ENCODE measurements around the gene DGKI. TPM values are rescaled to one million over a fixed set of nuclear protein-coding genes. Genes with fewer than 3 reads are reported as not detected.

Gene DGKI
- polyA plus RNA-seq, 4 donors = 0.35 to 0.54 TPM; not detected in 2

GRCh38 chr7:137439829-137440825, 406.6 kb downstream of the DGKI start:
- 71 to 74% (median 73%) methylated on average over 6 of the region's 6 CpGs for WGBS, 3 donors
- Histone ChIP-seq H3K4me1 (ENCODE audit: control insufficient read depth in 3 of 3, insufficient read depth in 2 of 3, low read depth in 1 of 3, low read length in 2 of 3) (no peaks in the 10 kb centered on the region), H3K4me3 (ENCODE audit: low read depth in 1 of 3, low read length in 3 of 3) (no peak overlapping the region), H3K27me3 (ENCODE audit: control insufficient read depth in 3 of 3, insufficient read depth in 3 of 3, low read length in 3 of 3) (no peaks in the 10 kb centered on the region), H3K36me3 (ENCODE audit: control insufficient read depth in 3 of 3, insufficient read depth in 2 of 3, low read depth in 1 of 3, low read length in 3 of 3) (no peaks in the 10 kb centered on the region), H3K27ac (ENCODE audit: low read depth in 1 of 3, low read length in 2 of 3) (no peak overlapping the region), H3K9me3 (ENCODE audit: control insufficient read depth in 2 of 2, insufficient read depth in 1 of 2, low read depth in 1 of 2, low read length in 1 of 2) (no peaks in the 10 kb centered on the region)
- FAIRE-seq (no peak), DNase-seq (no peak)

- FAIRE-seq (no peak), DNase-seq (no peak)
- H3K27ac ChIP-seq (ENCODE audit: low read depth in 1 of 3, low read length in 2 of 3) = no peak overlapping the region
- no peaks in the 10 kb centered on the region for H3K4me1 ChIP-seq (ENCODE audit: control insufficient read depth in 3 of 3, insufficient read depth in 2 of 3, low read depth in 1 of 3, low read length in 2 of 3)
- no peak overlapping the region for H3K4me3 ChIP-seq (ENCODE audit: low read depth in 1 of 3, low read length in 3 of 3)
- H3K36me3 ChIP-seq (ENCODE audit: control insufficient read depth in 3 of 3, insufficient read depth in 2 of 3, low read depth in 1 of 3, low read length in 3 of 3) = no peaks in the 10 kb centered on the region
- H3K27me3 ChIP-seq (ENCODE audit: control insufficient read depth in 3 of 3, insufficient read depth in 3 of 3, low read length in 3 of 3) = no peaks in the 10 kb centered on the region
- no peaks in the 10 kb centered on the region for H3K9me3 ChIP-seq (ENCODE audit: control insufficient read depth in 2 of 2, insufficient read depth in 1 of 2, low read depth in 1 of 2, low read length in 1 of 2)
Measured at GRCh38 chr7:137434946-137435345, 411.8 kb downstream of the DGKI start.

- H3K27ac ChIP-seq (ENCODE audit: low read depth in 1 of 3, low read length in 2 of 3) = no peak overlapping the region
- H3K36me3 ChIP-seq (ENCODE audit: control insufficient read depth in 3 of 3, insufficient read depth in 2 of 3, low read depth in 1 of 3, low read length in 3 of 3) = no peaks in the 10 kb centered on the region
- no peaks in the 10 kb centered on the region for H3K27me3 ChIP-seq (ENCODE audit: control insufficient read depth in 3 of 3, insufficient read depth in 3 of 3, low read length in 3 of 3)
- H3K9me3 ChIP-seq (ENCODE audit: control insufficient read depth in 2 of 2, insufficient read depth in 1 of 2, low read depth in 1 of 2, low read length in 1 of 2) = no peaks in the 10 kb centered on the region
- FAIRE-seq (no peak), DNase-seq (no peak)
- no peaks in the 10 kb centered on the region for H3K4me1 ChIP-seq (ENCODE audit: control insufficient read depth in 3 of 3, insufficient read depth in 2 of 3, low read depth in 1 of 3, low read length in 2 of 3)
- no peak overlapping the region for H3K4me3 ChIP-seq (ENCODE audit: low read depth in 1 of 3, low read length in 3 of 3)
Measured at GRCh38 chr7:137434530-137434929, 412.2 kb downstream of the DGKI start.

- Histone ChIP-seq H3K4me1 (ENCODE audit: control insufficient read depth in 3 of 3, insufficient read depth in 2 of 3, low read depth in 1 of 3, low read length in 2 of 3) (no peaks in the 10 kb centered on the region), H3K36me3 (ENCODE audit: control insufficient read depth in 3 of 3, insufficient read depth in 2 of 3, low read depth in 1 of 3, low read length in 3 of 3) (no peaks in the 10 kb centered on the region), H3K9me3 (ENCODE audit: control insufficient read depth in 2 of 2, insufficient read depth in 1 of 2, low read depth in 1 of 2, low read length in 1 of 2) (no peaks in the 10 kb centered on the region), H3K27me3 (ENCODE audit: control insufficient read depth in 3 of 3, insufficient read depth in 3 of 3, low read length in 3 of 3) (no peaks in the 10 kb centered on the region), H3K4me3 (ENCODE audit: low read depth in 1 of 3, low read length in 3 of 3) (no peak overlapping the region), H3K27ac (ENCODE audit: low read depth in 1 of 3, low read length in 2 of 3) (no peak overlapping the region)
- FAIRE-seq (no peak), DNase-seq (no peak)
Measured at GRCh38 chr7:137423321-137423720, 423.5 kb downstream of the DGKI start.

- FAIRE-seq = no peak
Measured at GRCh38 chr7:137421366-137421765, 425.4 kb downstream of the DGKI start.

GRCh38 chr7:137418841-137419240, 427.9 kb downstream of the DGKI start:
- WGBS, 3 donors = 75 to 80% (median 76%) methylated on average over 2 of the region's 2 CpGs
- no peak for FAIRE-seq
- H3K4me3 ChIP-seq (ENCODE audit: low read depth in 1 of 3, low read length in 3 of 3) = no peak overlapping the region

More at GRCh38 chr7:137421366-137421765, 425.4 kb downstream of the DGKI start:
- Histone ChIP-seq H3K4me3 (ENCODE audit: low read depth in 1 of 3, low read length in 3 of 3) (no peak overlapping the region), H3K36me3 (ENCODE audit: control insufficient read depth in 3 of 3, insufficient read depth in 2 of 3, low read depth in 1 of 3, low read length in 3 of 3) (no peaks in the 10 kb centered on the region), H3K4me1 (ENCODE audit: control insufficient read depth in 3 of 3, insufficient read depth in 2 of 3, low read depth in 1 of 3, low read length in 2 of 3) (no peaks in the 10 kb centered on the region), H3K27ac (ENCODE audit: low read depth in 1 of 3, low read length in 2 of 3) (no peak overlapping the region), H3K9me3 (ENCODE audit: control insufficient read depth in 2 of 2, insufficient read depth in 1 of 2, low read depth in 1 of 2, low read length in 1 of 2) (no peaks in the 10 kb centered on the region), H3K27me3 (ENCODE audit: control insufficient read depth in 3 of 3, insufficient read depth in 3 of 3, low read length in 3 of 3) (no peaks in the 10 kb centered on the region)
- no peak for DNase-seq
- 55 to 57% (median 56%) methylated on average over 3 of the region's 3 CpGs for WGBS, 3 donors

GRCh38 chr7:137417464-137417863, 429.3 kb downstream of the DGKI start:
- no peak for FAIRE-seq
- 64 to 75% (median 67%) methylated on average over 2 of the region's 2 CpGs for WGBS, 3 donors

More at GRCh38 chr7:137418841-137419240, 427.9 kb downstream of the DGKI start:
- no peaks in the 10 kb centered on the region for H3K4me1 ChIP-seq (ENCODE audit: control insufficient read depth in 3 of 3, insufficient read depth in 2 of 3, low read depth in 1 of 3, low read length in 2 of 3)
- DNase-seq = no peak
- no peaks in the 10 kb centered on the region for H3K36me3 ChIP-seq (ENCODE audit: control insufficient read depth in 3 of 3, insufficient read depth in 2 of 3, low read depth in 1 of 3, low read length in 3 of 3)
- no peak overlapping the region for H3K27ac ChIP-seq (ENCODE audit: low read depth in 1 of 3, low read length in 2 of 3)
- no peaks in the 10 kb centered on the region for H3K9me3 ChIP-seq (ENCODE audit: control insufficient read depth in 2 of 2, insufficient read depth in 1 of 2, low read depth in 1 of 2, low read length in 1 of 2)
- no peaks in the 10 kb centered on the region for H3K27me3 ChIP-seq (ENCODE audit: control insufficient read depth in 3 of 3, insufficient read depth in 3 of 3, low read length in 3 of 3)

GRCh38 chr7:137413901-137414300, 432.9 kb downstream of the DGKI start:
- no peak for FAIRE-seq
- H3K9me3 ChIP-seq (ENCODE audit: control insufficient read depth in 2 of 2, insufficient read depth in 1 of 2, low read depth in 1 of 2, low read length in 1 of 2) = no peaks in the 10 kb centered on the region
- 10 to 76% (median 33%) methylated on average over 1 of the region's 1 CpG for WGBS, 3 donors
- no peak for DNase-seq
- H3K4me1 ChIP-seq (ENCODE audit: control insufficient read depth in 3 of 3, insufficient read depth in 2 of 3, low read depth in 1 of 3, low read length in 2 of 3) = no peaks in the 10 kb centered on the region
- H3K4me3 ChIP-seq (ENCODE audit: low read depth in 1 of 3, low read length in 3 of 3) = no peak overlapping the region
- H3K27ac ChIP-seq (ENCODE audit: low read depth in 1 of 3, low read length in 2 of 3) = no peak overlapping the region
- no peaks in the 10 kb centered on the region for H3K27me3 ChIP-seq (ENCODE audit: control insufficient read depth in 3 of 3, insufficient read depth in 3 of 3, low read length in 3 of 3)
- H3K36me3 ChIP-seq (ENCODE audit: control insufficient read depth in 3 of 3, insufficient read depth in 2 of 3, low read depth in 1 of 3, low read length in 3 of 3) = no peaks in the 10 kb centered on the region

More at GRCh38 chr7:137417464-137417863, 429.3 kb downstream of the DGKI start:
- Histone ChIP-seq H3K27me3 (ENCODE audit: control insufficient read depth in 3 of 3, insufficient read depth in 3 of 3, low read length in 3 of 3) (no peaks in the 10 kb centered on the region), H3K27ac (ENCODE audit: low read depth in 1 of 3, low read length in 2 of 3) (no peak overlapping the region), H3K36me3 (ENCODE audit: control insufficient read depth in 3 of 3, insufficient read depth in 2 of 3, low read depth in 1 of 3, low read length in 3 of 3) (no peaks in the 10 kb centered on the region), H3K4me3 (ENCODE audit: low read depth in 1 of 3, low read length in 3 of 3) (no peak overlapping the region), H3K4me1 (ENCODE audit: control insufficient read depth in 3 of 3, insufficient read depth in 2 of 3, low read depth in 1 of 3, low read length in 2 of 3) (no peaks in the 10 kb centered on the region), H3K9me3 (ENCODE audit: control insufficient read depth in 2 of 2, insufficient read depth in 1 of 2, low read depth in 1 of 2, low read length in 1 of 2) (no peaks in the 10 kb centered on the region)
- DNase-seq = no peak
